ENCODE measurements around the gene HDAC9. TPM values are rescaled to one million over a fixed set of nuclear protein-coding genes. Genes with fewer than 3 reads are reported as not detected.

The HDAC9 gene
- total RNA-seq, 3 donors from 2014 or later (not counting 1 experiment from before 2014, with no cell fraction given), result 19.1 to 41.1 (median 24.1) TPM

- Mint-ChIP-seq H3K27ac (no peak overlapping the region), H3K9me3 (no peaks in the 10 kb centered on the region), H3K27me3 (ENCODE audit: low read depth in 2 of 2) (no peaks in the 10 kb centered on the region), H3K36me3 (no peaks in the 10 kb centered on the region), H3K4me1 (peaks cover 14 to 22% of the 10 kb centered on the region in 2 donors), H3K4me3 (no peak overlapping the region)
- Histone ChIP-seq H3K4me1 (ENCODE audit: control insufficient read depth, insufficient read depth, low read length) (no peaks in the 10 kb centered on the region), H3K27ac (ENCODE audit: low read length) (no peak overlapping the region), H3K9me3 (ENCODE audit: control insufficient read depth, insufficient read depth, low read length) (peaks cover 4% of the 10 kb centered on the region), H3K36me3 (ENCODE audit: control insufficient read depth, insufficient read depth, low read length) (no peaks in the 10 kb centered on the region), H3K27me3 (ENCODE audit: control insufficient read depth, insufficient read depth, low read length) (no peaks in the 10 kb centered on the region), H3K4me3 (ENCODE audit: low read length) (no peak overlapping the region)
- DNase-seq (no peak), ATAC-seq (no peak)
- no peak for TF ChIP-seq CTCF (IDR thresholded peaks at IDR 0.05)
- WGBS (ENCODE audit: insufficient coverage), result 98% methylated on average over 14 of the region's 14 CpGs
- intact Hi-C loops (cut with micrococcal nuclease), result no loop called here
Measured at GRCh38 chr7:18574676-18575075, 79.1 kb downstream of the HDAC9 start.

GRCh38 chr7:18575622-18576572 is 80.3 kb downstream of the HDAC9 start:
- peaks cover 4% of the 10 kb centered on the region for H3K9me3 ChIP-seq (ENCODE audit: control insufficient read depth, insufficient read depth, low read length)
- intact Hi-C loops (cut with micrococcal nuclease), result no loop called here

GRCh38 chr7:18577096-18577771 is 81.7 kb downstream of the HDAC9 start:
- Histone ChIP-seq H3K27me3 (ENCODE audit: control insufficient read depth, insufficient read depth, low read length) (no peaks in the 10 kb centered on the region), H3K9me3 (ENCODE audit: control insufficient read depth, insufficient read depth, low read length) (peaks cover 4% of the 10 kb centered on the region), H3K4me3 (ENCODE audit: low read length) (no peak overlapping the region), H3K4me1 (ENCODE audit: control insufficient read depth, insufficient read depth, low read length) (no peaks in the 10 kb centered on the region), H3K27ac (ENCODE audit: low read length) (no peak overlapping the region), H3K36me3 (ENCODE audit: control insufficient read depth, insufficient read depth, low read length) (no peaks in the 10 kb centered on the region)
- H3K27me3 Mint-ChIP-seq (ENCODE audit: low read depth in 2 of 2), result no peaks in the 10 kb centered on the region
- no peaks in the 10 kb centered on the region for H3K9me3 Mint-ChIP-seq
- H3K36me3 Mint-ChIP-seq, result no peaks in the 10 kb centered on the region
- ATAC-seq (peak in 1 of 3 donors; percentile 26), DNase-seq (no peak)
- intact Hi-C loops (cut with micrococcal nuclease), result no loop called here
- H3K4me1 Mint-ChIP-seq, result peaks cover 14 to 22% of the 10 kb centered on the region in 2 donors
- H3K4me3 Mint-ChIP-seq, result no peak overlapping the region
- WGBS (ENCODE audit: insufficient coverage), result 20% methylated on average over 1 of the region's 2 CpGs
- TF ChIP-seq CTCF (IDR thresholded peaks at IDR 0.05), result no peak
- H3K27ac Mint-ChIP-seq, result peak overlapping the region in 1 of 2 donors; percentile 16

More at GRCh38 chr7:18575622-18576572, 80.3 kb downstream of the HDAC9 start:
- Histone ChIP-seq H3K27ac (ENCODE audit: low read length) (no peak overlapping the region), H3K36me3 (ENCODE audit: control insufficient read depth, insufficient read depth, low read length) (no peaks in the 10 kb centered on the region), H3K4me3 (ENCODE audit: low read length) (no peak overlapping the region), H3K27me3 (ENCODE audit: control insufficient read depth, insufficient read depth, low read length) (no peaks in the 10 kb centered on the region), H3K4me1 (ENCODE audit: control insufficient read depth, insufficient read depth, low read length) (no peaks in the 10 kb centered on the region)
- ATAC-seq (no peak), DNase-seq (no peak)
- no peak overlapping the region for H3K27ac Mint-ChIP-seq
- H3K4me3 Mint-ChIP-seq, result no peak overlapping the region
- no peaks in the 10 kb centered on the region for H3K27me3 Mint-ChIP-seq (ENCODE audit: low read depth in 2 of 2)
- 92% methylated on average over 5 of the region's 6 CpGs for WGBS (ENCODE audit: insufficient coverage)
- TF ChIP-seq CTCF (IDR thresholded peaks at IDR 0.05), result no peak
- H3K4me1 Mint-ChIP-seq, result peaks cover 14 to 22% of the 10 kb centered on the region in 2 donors
- no peaks in the 10 kb centered on the region for H3K36me3 Mint-ChIP-seq
- no peaks in the 10 kb centered on the region for H3K9me3 Mint-ChIP-seq

All from natural killer cell (primary cell).